OCI-LY7 (cell line): ENCODE measurements around the gene ROS1. TPM values are rescaled to one million over a fixed set of nuclear protein-coding genes. Genes with fewer than 3 reads are reported as not detected.

ENCODE experiments used
- BruUV-seq: library from RNA; stranded (reverse); fragments of 400-500 nt; replicated peaks from 2 replicates; lab custom pipeline; 2021; lab: Mats Ljungman, UMichigan
- CTCF ChIA-PET: fragments of 300-600 bp; sonication (Branson Sonifier 250); formaldehyde crosslinking; loops from one replicate; lab custom pipeline; 2022; ENCODE audit warnings: antibody characterized with exemption; ENCODE audit not compliant: unreplicated experiment; lab: Charles Lee
- POLR2A ChIA-PET: fragments of 300-600 bp; sonication (Branson Sonifier 250); formaldehyde crosslinking; loops from one replicate; lab custom pipeline; 2022; ENCODE audit warnings: antibody characterized with exemption; lab: Charles Lee
- DNase-seq: peaks from one replicate; pipeline ENCODE4 v3.0.0-alpha.2; 2015; ENCODE audit warnings: low spot score
- H2AFZ ChIP-seq: fragments of 200-600 bp; sonication (generic), shearing (Covaris generic); 2 replicates; pipeline ENCODE4 v1.6.1; 2014; ENCODE audit warnings: mild to moderate bottlenecking, antibody characterized with exemption, low read length, moderate library complexity
- H3K27ac ChIP-seq: fragments of 200-600 bp; sonication (generic); 2 replicates; pipeline ENCODE4 v1.5.1; 2014; ENCODE audit warnings: mixed run types, low read depth, mild to moderate bottlenecking, moderate library complexity, low read length, inconsistent platforms; ENCODE audit not compliant: poor library complexity, severe bottlenecking
- H3K36me3 ChIP-seq: fragments of 200-600 bp; sonication (generic); 2 replicates; pipeline ENCODE4 v1.6.1; 2014; ENCODE audit warnings: mild to moderate bottlenecking, antibody characterized with exemption, low read length, moderate library complexity, mixed read lengths; ENCODE audit not compliant: insufficient read depth
- H3K4me1 ChIP-seq: fragments of 200-600 bp; sonication (generic); 2 replicates; pipeline ENCODE4 v1.5.1; 2014; ENCODE audit warnings: mild to moderate bottlenecking, low read length; ENCODE audit not compliant: insufficient read depth, poor library complexity, severe bottlenecking
- H3K4me2 ChIP-seq: fragments of 200-600 bp; sonication (generic); 2 replicates; pipeline ENCODE4 v1.6.1; 2014; ENCODE audit warnings: mild to moderate bottlenecking, low read length
- H3K4me3 ChIP-seq: fragments of 200-600 bp; sonication (generic); 2 replicates; pipeline ENCODE4 v1.5.1; 2014; ENCODE audit warnings: mild to moderate bottlenecking, low read depth, low read length; ENCODE audit not compliant: poor library complexity, severe bottlenecking
- H3K79me2 ChIP-seq: fragments of 200-600 bp; sonication (generic); 2 replicates; pipeline ENCODE4 v1.6.1; 2016; ENCODE audit warnings: low read depth, mild to moderate bottlenecking, low read length, moderate library complexity, mixed read lengths; ENCODE audit not compliant: insufficient read depth
- H3K9me2 ChIP-seq: fragments of 200-600 bp; sonication (generic); 2 replicates; pipeline ENCODE4 v1.6.1; 2016; ENCODE audit warnings: mild to moderate bottlenecking, low read length, mixed read lengths; ENCODE audit not compliant: insufficient read depth
- H3K9me3 ChIP-seq: fragments of 200-600 bp; sonication (generic); 2 replicates; pipeline ENCODE4 v1.6.1; 2014; ENCODE audit warnings: mild to moderate bottlenecking, mixed run types, low read length, mixed read lengths
- H4K20me1 ChIP-seq: fragments of 200-600 bp; sonication (generic); 2 replicates; pipeline ENCODE4 v1.6.1; 2014; ENCODE audit warnings: mild to moderate bottlenecking, antibody characterized with exemption, low read length, moderate library complexity, mixed read lengths; ENCODE audit not compliant: insufficient read depth
- CTCF ChIP-seq: fragments of 200-600 bp; sonication (generic); conservative IDR thresholded peaks from 2 replicates; pipeline ENCODE4 v1.5.1; 2014; ENCODE audit warnings: mild to moderate bottlenecking, antibody characterized with exemption, low read length, moderate library complexity, mixed read lengths
- EZH2phosphoT487 ChIP-seq: fragments of 200-600 bp; sonication (generic); IDR thresholded peaks from 2 replicates; pipeline ENCODE4 v1.6.1; 2018; ENCODE audit warnings: low read depth, borderline replicate concordance, mild to moderate bottlenecking, mixed run types, antibody characterized with exemption, low read length, moderate library complexity, mixed read lengths
- intact Hi-C: fragments of 100-400 bp; cut with micrococcal nuclease; formaldehyde crosslinking; loops from one replicate; pipeline ENCODE4 v1.10.0; 2022; ENCODE audit not compliant: unreplicated experiment
- total RNA-seq, 2 experiments: library from RNA; depleted of rRNA in 1 of 2; stranded (reverse); fragments of >200 nt in 1 of 2; shearing (Covaris generic) in 1 of 2; gene quantifications; 2 replicates each; pipeline ENCODE4 v1.2.3, GENCODE V29; 2014 to 2022

The ROS1 gene
- total RNA-seq, 2 experiments from 2014 or later, result not detected

DNA sequence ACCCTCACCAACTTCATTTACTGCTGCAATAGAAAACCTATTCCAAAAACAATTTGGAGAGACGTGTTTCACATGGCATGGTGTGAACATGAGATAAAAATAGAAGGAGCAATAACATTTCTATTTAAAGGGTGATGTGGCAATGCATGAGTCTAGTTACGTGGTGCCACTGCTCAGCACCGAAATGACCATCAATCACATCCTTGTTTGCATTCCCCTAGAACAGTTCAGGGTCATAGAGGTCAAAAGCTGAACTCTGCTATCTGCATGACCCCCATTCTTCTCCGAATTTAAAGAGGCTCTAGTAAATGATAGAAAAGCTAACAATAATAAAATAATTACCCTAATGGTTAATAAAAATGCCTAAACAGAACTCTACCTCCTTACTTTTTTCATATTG, 29.5 kb downstream of the ROS1 start:
- Histone ChIP-seq H3K4me1 (no peaks in the 10 kb centered on the region), H3K9me3 (no peaks in the 10 kb centered on the region), H2AFZ (no peak overlapping the region), H3K9me2 (no peaks in the 10 kb centered on the region), H3K27ac (no peak overlapping the region), H3K4me2 (no peak overlapping the region), H3K36me3 (no peaks in the 10 kb centered on the region), H3K79me2 (no peaks in the 10 kb centered on the region), H4K20me1 (no peaks in the 10 kb centered on the region), H3K4me3 (no peak overlapping the region)
- DNase-seq, result no peak
- intact Hi-C loops, result no loop called here
- no TSS peak for BruUV-seq
- POLR2A ChIA-PET, result no interaction called here
- CTCF ChIA-PET, result no interaction called here
- TF ChIP-seq EZH2phosphoT487 (no peak), CTCF (no peak)

DNA sequence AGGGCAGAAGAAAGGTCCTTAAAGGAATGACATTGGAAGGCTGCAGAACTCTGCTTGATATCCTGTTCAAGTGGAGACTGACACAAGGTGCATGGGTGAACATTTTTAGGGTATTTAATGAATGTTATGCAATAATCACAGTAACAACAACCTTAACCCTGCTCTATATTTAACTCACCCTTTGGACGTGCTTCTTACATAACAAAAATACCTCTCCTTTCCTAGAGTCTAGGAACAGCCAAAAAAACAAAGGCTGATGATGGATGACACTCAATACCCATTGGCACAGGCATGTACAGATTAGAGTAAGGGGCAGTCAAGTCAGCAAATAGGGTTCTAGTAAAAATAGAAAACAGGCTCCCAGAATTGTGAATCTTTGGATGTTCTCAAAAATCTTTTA, 30.6 kb downstream of the ROS1 start:
- no peaks in the 10 kb centered on the region for H3K79me2 ChIP-seq
- TF ChIP-seq EZH2phosphoT487 (no peak), CTCF (no peak)
- CTCF ChIA-PET, result no interaction called here
- intact Hi-C loops, result no loop called here
- BruUV-seq, result no TSS peak
- H3K27ac ChIP-seq, result no peak overlapping the region
- no peaks in the 10 kb centered on the region for H3K9me2 ChIP-seq
- no peak for DNase-seq
- no peaks in the 10 kb centered on the region for H3K4me1 ChIP-seq
- H3K4me2 ChIP-seq, result no peak overlapping the region
- H3K4me3 ChIP-seq, result no peak overlapping the region
- no peaks in the 10 kb centered on the region for H4K20me1 ChIP-seq
- no peaks in the 10 kb centered on the region for H3K9me3 ChIP-seq
- H3K36me3 ChIP-seq, result no peaks in the 10 kb centered on the region
- POLR2A ChIA-PET, result no interaction called here
- no peak overlapping the region for H2AFZ ChIP-seq

DNA sequence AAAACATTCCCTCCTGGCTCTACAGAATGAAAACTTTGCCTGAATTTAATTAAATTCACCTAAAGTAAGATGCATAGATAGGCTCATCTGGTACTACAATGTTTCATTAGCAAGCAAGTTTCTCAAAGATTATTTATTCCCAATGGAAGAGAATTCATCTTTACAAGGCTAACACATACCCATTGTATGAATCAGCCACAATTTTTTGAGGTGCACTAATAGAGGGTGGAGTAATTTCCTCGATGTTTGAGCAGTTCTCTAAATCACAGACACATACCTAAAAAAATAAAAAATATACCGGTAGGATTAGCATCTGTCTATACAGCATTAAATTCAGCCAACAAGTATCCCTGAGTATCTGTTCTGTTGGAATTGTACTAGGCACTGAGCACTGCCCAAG, 32.7 kb downstream of the ROS1 start:
- H2AFZ ChIP-seq, result no peak overlapping the region
- H3K4me2 ChIP-seq, result no peak overlapping the region
- POLR2A ChIA-PET, result no interaction called here
- no peaks in the 10 kb centered on the region for H3K79me2 ChIP-seq
- H4K20me1 ChIP-seq, result no peaks in the 10 kb centered on the region
- H3K9me2 ChIP-seq, result no peaks in the 10 kb centered on the region
- intact Hi-C loops, result no loop called here
- no peak overlapping the region for H3K27ac ChIP-seq
- CTCF ChIA-PET, result no interaction called here
- DNase-seq, result no peak
- TF ChIP-seq CTCF (no peak), EZH2phosphoT487 (no peak)
- no TSS peak for BruUV-seq
- H3K9me3 ChIP-seq, result no peaks in the 10 kb centered on the region
- no peaks in the 10 kb centered on the region for H3K4me1 ChIP-seq
- H3K4me3 ChIP-seq, result no peak overlapping the region
- no peaks in the 10 kb centered on the region for H3K36me3 ChIP-seq
